Measurements from ENCODE around the gene NATD1.

Gene NATD1

GRCh38 chr17:21289902-21290571, 36.8 kb upstream of the NATD1 start:
- DNase-seq (ENCODE audit: low spot score), result no peak

- DNase-seq (ENCODE audit: low spot score), result no peak
These were observed 36.1 kb upstream of the NATD1 start for GRCh38 chr17:21289175-21289901.

GRCh38 chr17:21288571-21289017, 35.4 kb upstream of the NATD1 start:
- no peak for DNase-seq (ENCODE audit: low spot score)

- DNase-seq (ENCODE audit: low spot score), result peak; percentile 98
These were observed 34.7 kb upstream of the NATD1 start for GRCh38 chr17:21287703-21288449.

- DNase-seq (ENCODE audit: low spot score), result peak; percentile 86
These were observed 33.9 kb upstream of the NATD1 start for GRCh38 chr17:21286909-21287702.

- peak; percentile 92 for DNase-seq (ENCODE audit: low spot score)
These were observed 33.0 kb upstream of the NATD1 start for GRCh38 chr17:21286066-21286770.

GRCh38 chr17:21285164-21286065, 32.2 kb upstream of the NATD1 start:
- DNase-seq (ENCODE audit: low spot score), result no peak

- DNase-seq (ENCODE audit: low spot score), result peak; percentile 99
These were observed 31.3 kb upstream of the NATD1 start, which contains the start of gene MAP2K3 for GRCh38 chr17:21284319-21285163. Gene MAP2K3, plus strand, starts transcription at chr17:21284711. Its CDS starts 210 bp downstream, at chr17:21284921.

- no peak for DNase-seq (ENCODE audit: low spot score)
These were observed 30.5 kb upstream of the NATD1 start for GRCh38 chr17:21283482-21284318.

GRCh38 chr17:21282850-21283249, 29.6 kb upstream of the NATD1 start:
- DNase-seq (ENCODE audit: low spot score), result no peak

- peak; percentile 67 for DNase-seq (ENCODE audit: low spot score)
These were observed 29.0 kb upstream of the NATD1 start for GRCh38 chr17:21282231-21282630.

- peak; percentile 79 for DNase-seq (ENCODE audit: low spot score)
These were observed 26.9 kb upstream of the NATD1 start for GRCh38 chr17:21280081-21280518.

GRCh38 chr17:21279582-21279981, 26.4 kb upstream of the NATD1 start:
- DNase-seq (ENCODE audit: low spot score), result no peak

GRCh38 chr17:21279198-21279535, 26.0 kb upstream of the NATD1 start:
- DNase-seq (ENCODE audit: low spot score), result no peak

GRCh38 chr17:21278450-21279197, 25.4 kb upstream of the NATD1 start:
- DNase-seq (ENCODE audit: low spot score), result no peak

GRCh38 chr17:21277332-21277731, 24.1 kb upstream of the NATD1 start:
- no peak for DNase-seq (ENCODE audit: low spot score)

GRCh38 chr17:21276264-21276588, 23.0 kb upstream of the NATD1 start:
- no peak for DNase-seq (ENCODE audit: low spot score)
